Measurements from ENCODE around the gene PIGU. TPM values are rescaled to one million over a fixed set of nuclear protein-coding genes. Genes with fewer than 3 reads are reported as not detected.

Gene PIGU
- total RNA-seq, 1 experiment from 2014 or later, result 25.0 TPM

GRCh38 chr20:34581341-34582184 lies 95.3 kb downstream of the PIGU start:
- Histone ChIP-seq H3K36me3 (ENCODE audit: low read depth) (no peaks in the 10 kb centered on the region; the same call in 1 of the 2 replicates), H3K27me3 (ENCODE audit: insufficient read depth, low read depth) (no peaks in the 10 kb centered on the region), H3K9me3 (ENCODE audit: insufficient read depth, low read depth) (no peaks in the 10 kb centered on the region), H3K4me1 (replicated peaks; ENCODE audit: insufficient read depth) (peaks cover 31% of the 10 kb centered on the region), H3K27ac (no peak overlapping the region), H3F3A (ENCODE audit: insufficient read depth, low read depth) (peaks cover 9% of the 10 kb centered on the region; the same call in 1 of the 2 replicates), H3K4me2 (no peak overlapping the region), H4K20me1 (ENCODE audit: insufficient read depth) (no peaks in the 10 kb centered on the region), H3K9me2 (ENCODE audit: insufficient read depth) (no peaks in the 10 kb centered on the region), H3K79me2 (ENCODE audit: low read depth) (no peaks in the 10 kb centered on the region), H3K4me3 (no peak overlapping the region), H2AFZ (no peak overlapping the region)
- CTCF ChIA-PET, result interaction anchor here (0.7 to 1.2 kb wide), 2 partner anchors 14 to 188 kb away, joined by 3 to 4 read pairs; no protein-coding TSS in a partner anchor
- no TSS peak for BruUV-seq (replicated peaks)
- POLR2A ChIA-PET (ENCODE audit: unreplicated experiment), result no interaction called here
- no peak for TF ChIP-seq EZH2 (IDR thresholded peaks at IDR 0.05; ENCODE audit: low read depth)
- TF ChIP-seq, protein P1, sequence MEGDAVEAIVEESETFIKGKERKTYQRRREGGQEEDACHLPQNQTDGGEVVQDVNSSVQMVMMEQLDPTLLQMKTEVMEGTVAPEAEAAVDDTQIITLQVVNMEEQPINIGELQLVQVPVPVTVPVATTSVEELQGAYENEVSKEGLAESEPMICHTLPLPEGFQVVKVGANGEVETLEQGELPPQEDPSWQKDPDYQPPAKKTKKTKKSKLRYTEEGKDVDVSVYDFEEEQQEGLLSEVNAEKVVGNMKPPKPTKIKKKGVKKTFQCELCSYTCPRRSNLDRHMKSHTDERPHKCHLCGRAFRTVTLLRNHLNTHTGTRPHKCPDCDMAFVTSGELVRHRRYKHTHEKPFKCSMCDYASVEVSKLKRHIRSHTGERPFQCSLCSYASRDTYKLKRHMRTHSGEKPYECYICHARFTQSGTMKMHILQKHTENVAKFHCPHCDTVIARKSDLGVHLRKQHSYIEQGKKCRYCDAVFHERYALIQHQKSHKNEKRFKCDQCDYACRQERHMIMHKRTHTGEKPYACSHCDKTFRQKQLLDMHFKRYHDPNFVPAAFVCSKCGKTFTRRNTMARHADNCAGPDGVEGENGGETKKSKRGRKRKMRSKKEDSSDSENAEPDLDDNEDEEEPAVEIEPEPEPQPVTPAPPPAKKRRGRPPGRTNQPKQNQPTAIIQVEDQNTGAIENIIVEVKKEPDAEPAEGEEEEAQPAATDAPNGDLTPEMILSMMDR (conservative IDR thresholded peaks at IDR 0.05), result no peak
- DNase-seq, result no peak
- intact Hi-C loops (cut with micrococcal nuclease; ENCODE audit: unreplicated experiment), result no loop called here

GRCh38 chr20:34579979-34580940 lies 96.6 kb downstream of the PIGU start:
- POLR2A ChIA-PET (ENCODE audit: unreplicated experiment), result interaction anchor here (0.5 to 0.6 kb wide), 4 partner anchors 9 to 719 kb away, joined by 3 to 11 read pairs (median 6); no protein-coding TSS in a partner anchor
- Histone ChIP-seq H3K4me1 (replicated peaks; ENCODE audit: insufficient read depth) (peaks cover 31% of the 10 kb centered on the region), H3K79me2 (ENCODE audit: low read depth) (no peaks in the 10 kb centered on the region), H3K4me3 (no peak overlapping the region), H3K4me2 (no peak overlapping the region), H3K36me3 (ENCODE audit: low read depth) (no peaks in the 10 kb centered on the region; the same call in 1 of the 2 replicates), H3K9me2 (ENCODE audit: insufficient read depth) (no peaks in the 10 kb centered on the region), H3K9me3 (ENCODE audit: insufficient read depth, low read depth) (no peaks in the 10 kb centered on the region), H3K27ac (peak overlapping the region; percentile 40; the same call in 1 of the 2 replicates), H2AFZ (no peak overlapping the region), H3F3A (ENCODE audit: insufficient read depth, low read depth) (peaks cover 9% of the 10 kb centered on the region; the same call in 1 of the 2 replicates), H4K20me1 (ENCODE audit: insufficient read depth) (no peaks in the 10 kb centered on the region), H3K27me3 (ENCODE audit: insufficient read depth, low read depth) (no peaks in the 10 kb centered on the region)
- intact Hi-C loops (cut with micrococcal nuclease; ENCODE audit: unreplicated experiment), result loop anchor here (1.0 to 5.0 kb wide), 7 partner anchors 54 to 390 kb away; partner anchors contain the start of gene PIGU
- DNase-seq, result peak; percentile 57 to 72
- TF ChIP-seq, protein P1 (conservative IDR thresholded peaks at IDR 0.05), result no peak
- TF ChIP-seq EZH2 (IDR thresholded peaks at IDR 0.05; ENCODE audit: low read depth), result no peak
- CTCF ChIA-PET, result interaction anchor here (0.7 to 1.9 kb wide), 3 partner anchors 49 to 189 kb away, joined by 3 to 6 read pairs (median 4); no protein-coding TSS in a partner anchor
- BruUV-seq (replicated peaks), result no TSS peak
